SJSA1 (cell line): ENCODE results near the gene ARSB. TPM values are rescaled to one million over a fixed set of nuclear protein-coding genes. Genes with fewer than 3 reads are reported as not detected.
"Not testable (repeated sequence)": the region's sequence is repeated elsewhere in the genome, so short reads cannot be mapped to it uniquely, and the experiment has no call there.

ENCODE experiments used
- DNase-seq, 2 experiments: peaks; one replicate each; pipeline ENCODE4 v3.0.0-alpha.2; 2015 to 2020; ENCODE audit warnings: low spot score in 2 of 2, low read depth in 1 of 2
- H3K27ac ChIP-seq: fragments of 250-450 bp; sonication (Bioruptor Pico); 2 replicates; pipeline ENCODE4 v1.5.1; 2020; ENCODE audit warnings: mild to moderate bottlenecking, moderate library complexity
- H3K27me3 ChIP-seq: fragments of 250-450 bp; sonication (Bioruptor Pico); replicated peaks from 2 replicates; pipeline ENCODE4 v1.5.1; 2020; ENCODE audit warnings: mild to moderate bottlenecking, moderate library complexity
- H3K36me3 ChIP-seq: fragments of 250-450 bp; sonication (Bioruptor Pico); 2 replicates; pipeline ENCODE4 v1.5.1; 2020; ENCODE audit warnings: mild to moderate bottlenecking
- H3K4me1 ChIP-seq: fragments of 250-450 bp; sonication (Bioruptor Pico); replicated peaks from 2 replicates; pipeline ENCODE4 v1.6.1; 2021; ENCODE audit warnings: mild to moderate bottlenecking
- H3K4me3 ChIP-seq: fragments of 250-450 bp; sonication (Bioruptor Pico); 2 replicates; pipeline ENCODE4 v1.5.1; 2020; ENCODE audit warnings: mild to moderate bottlenecking
- H3K9me3 ChIP-seq: fragments of 250-450 bp; sonication (Bioruptor Pico); replicated peaks from 2 replicates; pipeline ENCODE4 v1.5.1; 2020; ENCODE audit warnings: mild to moderate bottlenecking
- total RNA-seq: library from RNA; depleted of rRNA; stranded (reverse); fragments of >200 nt; shearing (Covaris generic); gene quantifications from 2 replicates; pipeline ENCODE4 v1.2.3, GENCODE V29; 2014

The ARSB gene
- total RNA-seq, 1 experiment from 2014 or later: 72.9 TPM

GRCh38 chr5:78983601-78984438 lies 1.3 kb downstream of the ARSB start:
- peak in 1 of 2 experiments; percentile 16 for DNase-seq
- peak overlapping the region; percentile 97 for H3K4me3 ChIP-seq
- peaks cover 11% of the 10 kb centered on the region for H3K36me3 ChIP-seq
- peak overlapping the region; percentile 93 for H3K27ac ChIP-seq
- H3K9me3 ChIP-seq: peaks cover 3% of the 10 kb centered on the region; the same call in 1 of the 2 replicates
- H3K27me3 ChIP-seq: no peaks in the 10 kb centered on the region
- peaks cover 43% of the 10 kb centered on the region for H3K4me1 ChIP-seq

- peak overlapping the region; percentile 93; the same call in 1 of the 2 replicates for H3K27ac ChIP-seq
- H3K4me3 ChIP-seq: not testable (repeated sequence)
Measured at GRCh38 chr5:78983194-78983593, 1.9 kb downstream of the ARSB start.

DNA sequence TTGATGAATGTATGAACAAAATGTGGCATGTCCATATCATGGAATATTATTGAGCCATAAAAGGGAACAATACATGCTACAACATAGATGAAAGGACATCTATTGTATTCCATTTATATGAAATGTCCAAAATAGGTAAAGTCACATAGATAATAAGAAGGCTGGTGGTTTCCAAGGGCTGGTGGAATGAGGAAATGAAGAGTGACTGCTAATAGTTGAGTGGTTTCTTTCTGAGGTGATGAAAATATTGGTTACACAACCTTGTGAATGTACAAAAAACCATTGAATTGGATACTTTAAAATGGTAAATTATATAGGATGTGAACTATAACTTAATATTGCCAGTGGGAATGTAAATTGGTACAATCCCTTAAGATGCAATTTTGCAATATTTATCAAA lies 5.2 kb downstream of the ARSB start:
- Histone ChIP-seq H3K27ac (no peak overlapping the region), H3K36me3 (peaks cover 12% of the 10 kb centered on the region), H3K27me3 (no peaks in the 10 kb centered on the region), H3K4me1 (peaks cover 34% of the 10 kb centered on the region), H3K9me3 (peaks cover 1% of the 10 kb centered on the region; the same call in 1 of the 2 replicates), H3K4me3 (no peak overlapping the region)
- no peak for DNase-seq

More at GRCh38 chr5:78983194-78983593, 1.9 kb downstream of the ARSB start:
- not testable (repeated sequence) for DNase-seq, H3K9me3 ChIP-seq, H3K27me3 ChIP-seq
- Histone ChIP-seq H3K36me3 (peaks cover 15% of the 10 kb centered on the region), H3K4me1 (peaks cover 43% of the 10 kb centered on the region)

GRCh38 chr5:78979117-78979742 lies 5.9 kb downstream of the ARSB start:
- Histone ChIP-seq H3K36me3 (peaks cover 8% of the 10 kb centered on the region), H3K4me1 (peaks cover 40% of the 10 kb centered on the region), H3K4me3 (no peak overlapping the region), H3K27me3 (no peaks in the 10 kb centered on the region), H3K9me3 (no peaks in the 10 kb centered on the region), H3K27ac (no peak overlapping the region)
- no peak for DNase-seq

- Histone ChIP-seq H3K9me3 (no peaks in the 10 kb centered on the region), H3K4me3 (no peak overlapping the region), H3K27ac (no peak overlapping the region), H3K4me1 (peaks cover 16% of the 10 kb centered on the region), H3K36me3 (peaks cover 4% of the 10 kb centered on the region; the same call in 1 of the 2 replicates), H3K27me3 (no peaks in the 10 kb centered on the region)
- DNase-seq: no peak
Measured at GRCh38 chr5:78975035-78975434, 10.1 kb downstream of the ARSB start.

DNA sequence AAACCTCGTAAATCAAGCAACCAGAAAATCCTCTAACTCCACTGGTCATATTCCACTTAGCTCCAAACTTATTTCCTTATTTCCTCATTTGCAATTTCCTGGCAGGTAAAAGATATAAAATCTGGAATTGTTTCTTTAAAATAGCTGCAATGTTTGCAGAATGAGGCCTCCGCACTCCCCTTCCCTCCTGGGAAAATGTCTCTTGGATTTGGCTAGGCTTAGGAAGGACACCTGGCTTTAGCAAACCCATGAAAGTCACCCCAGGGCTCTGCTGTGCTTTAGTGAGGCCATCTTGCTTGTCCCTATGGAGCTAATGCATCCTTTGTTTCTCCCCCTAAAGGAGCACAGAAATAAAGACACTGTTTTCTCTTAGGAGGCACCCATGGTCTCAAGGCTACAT lies 10.5 kb downstream of the ARSB start:
- Histone ChIP-seq H3K9me3 (no peaks in the 10 kb centered on the region), H3K4me3 (no peak overlapping the region), H3K27ac (no peak overlapping the region), H3K27me3 (no peaks in the 10 kb centered on the region), H3K36me3 (peaks cover 4% of the 10 kb centered on the region; the same call in 1 of the 2 replicates), H3K4me1 (peaks cover 15% of the 10 kb centered on the region)
- DNase-seq: no peak

GRCh38 chr5:78974011-78974410 lies 11.1 kb downstream of the ARSB start:
- H3K36me3 ChIP-seq: peaks cover 4% of the 10 kb centered on the region; the same call in 1 of the 2 replicates
- no peaks in the 10 kb centered on the region for H3K9me3 ChIP-seq
- no peak for DNase-seq
- H3K27ac ChIP-seq: no peak overlapping the region
- H3K4me3 ChIP-seq: no peak overlapping the region
- H3K4me1 ChIP-seq: peaks cover 15% of the 10 kb centered on the region
- no peaks in the 10 kb centered on the region for H3K27me3 ChIP-seq

DNA sequence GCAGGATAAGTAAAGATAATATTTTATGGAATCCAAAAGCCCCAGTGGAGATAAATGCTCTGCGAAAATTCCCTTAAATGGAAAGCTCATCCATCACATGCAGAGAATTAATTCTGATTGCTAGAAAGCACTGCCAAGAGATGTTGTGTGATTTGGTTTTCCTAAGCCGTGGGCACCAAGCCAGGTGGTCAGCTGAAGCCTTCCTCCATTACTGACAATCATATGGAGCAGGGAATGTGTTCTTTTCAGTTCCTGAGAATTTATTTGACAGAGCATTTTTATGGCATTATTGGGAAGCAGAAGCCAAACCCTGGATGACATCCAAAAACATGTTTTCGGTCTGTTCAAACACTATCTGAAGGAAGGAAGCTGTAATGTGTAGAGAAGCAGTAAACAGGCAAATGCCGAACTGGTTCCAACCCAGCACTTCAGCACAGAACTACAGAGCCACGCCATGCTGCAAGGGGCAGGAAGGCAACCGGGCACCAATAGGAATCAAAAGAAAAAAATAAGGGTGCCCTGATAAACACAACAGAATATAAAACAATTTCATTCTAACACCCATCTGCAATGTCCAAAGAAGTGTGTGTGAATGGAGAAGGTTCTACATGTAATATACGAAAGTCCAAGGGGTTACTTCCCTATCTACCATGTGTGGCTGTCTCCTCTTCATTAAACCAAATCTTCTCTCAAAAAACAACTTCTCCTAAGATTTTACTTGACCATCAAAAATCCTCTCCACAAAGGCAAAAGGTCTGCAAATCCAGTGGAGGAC lies 12.3 kb downstream of the ARSB start:
- Histone ChIP-seq H3K27ac (no peak overlapping the region), H3K4me3 (no peak overlapping the region), H3K27me3 (no peaks in the 10 kb centered on the region), H3K4me1 (peaks cover 15% of the 10 kb centered on the region), H3K9me3 (no peaks in the 10 kb centered on the region), H3K36me3 (no peaks in the 10 kb centered on the region)
- no peak for DNase-seq

DNA sequence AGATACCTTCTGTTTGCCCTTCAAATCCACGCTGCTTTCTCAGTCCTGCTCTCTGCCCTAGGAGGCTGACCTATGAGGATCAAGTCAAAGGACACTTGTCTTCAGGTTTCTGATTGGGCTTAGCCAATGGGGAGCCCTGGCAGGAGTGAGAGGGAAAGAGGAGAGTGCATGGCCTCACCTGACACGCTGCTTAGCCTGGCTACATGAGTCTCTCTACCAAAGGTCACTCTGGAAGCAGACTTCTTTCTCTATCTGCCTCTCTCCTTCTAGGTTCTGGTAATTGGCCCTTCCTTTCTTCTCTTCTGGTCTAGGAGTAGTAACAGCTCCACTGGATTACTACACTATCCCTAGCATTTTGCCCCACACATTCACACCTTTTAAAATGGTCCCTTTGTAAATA lies 13.1 kb downstream of the ARSB start:
- Histone ChIP-seq H3K36me3 (no peaks in the 10 kb centered on the region; the same call in none of the 2 replicates), H3K27me3 (no peaks in the 10 kb centered on the region), H3K4me3 (no peak overlapping the region), H3K4me1 (peaks cover 18% of the 10 kb centered on the region), H3K27ac (no peak overlapping the region), H3K9me3 (no peaks in the 10 kb centered on the region)
- no peak for DNase-seq

DNA sequence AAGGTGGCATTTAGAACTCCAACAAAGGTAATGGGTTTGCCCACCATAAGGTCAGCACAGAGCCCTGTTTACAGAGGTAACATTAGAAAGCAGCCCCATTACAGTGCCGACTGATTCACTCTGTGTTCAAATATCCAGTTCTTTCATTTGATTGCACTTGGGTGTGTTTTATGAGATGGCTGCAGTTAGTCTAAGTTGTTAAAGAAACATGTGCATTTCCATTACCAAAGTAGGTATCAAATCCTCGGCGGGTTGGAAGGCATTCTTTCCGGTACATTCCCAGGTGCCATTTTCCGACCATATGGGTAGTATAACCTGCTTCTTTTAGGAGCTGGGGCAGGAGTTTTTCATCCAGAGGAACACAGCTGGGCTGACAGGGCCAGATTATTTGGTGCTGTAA lies 16.3 kb downstream of the ARSB start:
- Histone ChIP-seq H3K4me1 (peaks cover 8% of the 10 kb centered on the region; the same call in 1 of the 2 replicates), H3K27ac (no peak overlapping the region), H3K9me3 (no peaks in the 10 kb centered on the region), H3K4me3 (no peak overlapping the region), H3K27me3 (no peaks in the 10 kb centered on the region), H3K36me3 (peaks cover 11% of the 10 kb centered on the region)
- DNase-seq: no peak

GRCh38 chr5:78964889-78965288 lies 20.2 kb downstream of the ARSB start:
- Histone ChIP-seq H3K4me3 (no peak overlapping the region), H3K27ac (no peak overlapping the region), H3K27me3 (no peaks in the 10 kb centered on the region), H3K36me3 (peaks cover 26% of the 10 kb centered on the region), H3K4me1 (0 out of 2 replicates have a peak, but pooled peaks cover 7% of the 10 kb centered on the region), H3K9me3 (no peaks in the 10 kb centered on the region)
- peak in 1 of 2 experiments; percentile 25 for DNase-seq

- H3K4me1 ChIP-seq: peaks cover 8% of the 10 kb centered on the region; the same call in 1 of the 2 replicates
- H3K27ac ChIP-seq: no peak overlapping the region
- no peak overlapping the region for H3K4me3 ChIP-seq
- no peak for DNase-seq
- no peaks in the 10 kb centered on the region for H3K9me3 ChIP-seq
- no peaks in the 10 kb centered on the region for H3K27me3 ChIP-seq
- H3K36me3 ChIP-seq: peaks cover 29% of the 10 kb centered on the region
Measured at GRCh38 chr5:78961743-78962142, 23.4 kb downstream of the ARSB start.

- no peak for DNase-seq
- H3K27ac ChIP-seq: no peak overlapping the region
- H3K9me3 ChIP-seq: no peaks in the 10 kb centered on the region
- peaks cover 31% of the 10 kb centered on the region for H3K36me3 ChIP-seq
- H3K4me1 ChIP-seq: peaks cover 8% of the 10 kb centered on the region; the same call in 1 of the 2 replicates
- no peak overlapping the region for H3K4me3 ChIP-seq
- no peaks in the 10 kb centered on the region for H3K27me3 ChIP-seq
Measured at GRCh38 chr5:78959767-78960166, 25.3 kb downstream of the ARSB start.
